Esophagus squamous epithelium (tissue), 5 donors: ENCODE results near the gene GP9. TPM values are rescaled to one million over a fixed set of nuclear protein-coding genes. Genes with fewer than 3 reads are reported as not detected.
A peak's percentile ranks its signal among the peaks of the same experiment; 100 is the strongest.

Experiments used
- DNase-seq: peaks from one replicate; lab custom pipeline; 2025; lab: John Stamatoyannopoulos, UW
- H3K27ac ChIP-seq, 4 donors: fragments of 200-600 bp; sonication (generic); one replicate each; pipeline ENCODE4 v1.5.1; 2016 to 2019; ENCODE audit warnings: mild to moderate bottlenecking in 1 of 4
- H3K27me3 ChIP-seq, 4 donors: fragments of 200-600 bp; sonication (generic); 1 replicate in 3 of 4; 2 replicates in 1 of 4; pipeline versions ENCODE4 v1.5.1 to v1.6.0; 2017 to 2021; ENCODE audit warnings: antibody characterized with exemption in 1 of 4
- H3K36me3 ChIP-seq, 3 donors: fragments of 200-600 bp; sonication (generic); one replicate each; pipeline ENCODE4 v1.5.1; 2016 to 2019
- H3K4me1 ChIP-seq, 3 donors: fragments of 200-600 bp; sonication (generic); one replicate each; pipeline ENCODE4 v1.5.1; 2017 to 2019
- H3K4me3 ChIP-seq, 4 donors: fragments of 200-600 bp; sonication (generic); 1 replicate in 3 of 4; 2 replicates in 1 of 4; pipeline ENCODE4 v1.5.1; 2016 to 2019; ENCODE audit warnings: mild to moderate bottlenecking in 2 of 4, moderate library complexity in 1 of 4
- H3K9me3 ChIP-seq, 3 donors: fragments of 200-600 bp; sonication (generic); one replicate each; pipeline ENCODE4 v1.5.1; 2016 to 2019
- POLR2A ChIP-seq, 4 donors: fragments of 450-650 bp; IDR thresholded peaks; one replicate each; pipeline ENCODE4 v1.6.1; 2017; ENCODE audit warnings: antibody characterized with exemption in 4 of 4, mild to moderate bottlenecking in 4 of 4, moderate library complexity in 3 of 4
- WGBS, 2 donors: methylation state at CpG; one replicate each; pipeline ENCODE4 v1.1.5; 2018; 5-methylcytosine and 5-hydroxymethylcytosine counted together
- intact Hi-C: fragments of 100-400 bp; cut with DNase I; formaldehyde crosslinking; loops from one replicate; pipeline ENCODE4 v1.15.0; 2022
- total RNA-seq, 4 donors: library from RNA; depleted of rRNA; stranded (reverse); fragments of >200 nt; gene quantifications; one replicate each; pipeline ENCODE4 v1.1.0, GENCODE V29; 2016
- TF ChIP-seq, protein P1 (sequence below), 6 experiments: fragments of 450-650 bp in 4 of 6; fragments of 200-600 bp in 2 of 6; sonication (generic) in 2 of 6; IDR thresholded peaks; one replicate each; pipeline ENCODE4 v1.5.1; 2016 to 2019; ENCODE audit warnings: antibody characterized with exemption in 6 of 6, mild to moderate bottlenecking in 4 of 6, moderate library complexity in 4 of 6
- donor health status: DM: yes; HTN: yes; CAD: no.

GP9 gene
- total RNA-seq, 4 donors from 2014 or later = not detected

DNA sequence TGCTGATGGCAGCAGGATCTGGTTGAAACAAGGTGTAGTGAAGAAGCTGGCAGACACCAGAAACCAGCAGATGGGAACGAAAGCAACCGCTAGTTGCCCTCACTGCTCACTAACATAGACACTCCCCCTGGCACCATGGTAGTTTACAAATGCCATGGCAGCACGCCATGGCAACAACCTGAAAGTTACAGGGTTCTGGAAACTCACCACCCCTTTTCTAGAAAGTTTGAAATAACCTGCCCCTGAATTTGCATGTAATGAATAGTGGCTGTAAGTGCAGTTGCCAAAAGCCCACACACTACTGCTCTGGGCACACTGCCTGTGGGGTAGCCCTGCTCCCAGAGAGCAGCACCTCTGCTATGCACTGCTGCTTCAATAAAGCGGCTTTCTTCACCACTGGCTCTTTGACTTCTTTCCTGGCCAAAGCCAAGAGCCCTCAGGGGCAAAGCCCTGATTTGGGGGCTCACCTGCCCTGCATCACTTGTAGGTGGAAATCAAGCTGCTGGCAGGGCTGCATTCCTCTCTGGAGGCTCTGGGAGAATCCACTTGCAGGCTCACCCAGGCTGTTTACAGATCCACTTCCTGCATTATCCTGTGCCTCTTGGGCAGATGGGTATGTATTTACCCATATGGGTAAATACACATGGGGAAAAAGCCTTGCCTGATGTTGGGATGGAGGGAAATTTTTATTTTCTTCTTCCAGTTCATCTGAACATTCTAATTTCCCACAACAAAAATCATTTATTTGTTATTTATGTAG, 2.0 kb upstream of the GP9 start:
- H3K4me1 ChIP-seq = peaks cover 4 to 22% (median 9%) of the 10 kb centered on the region in 3 donors
- H3K27me3 ChIP-seq = no peaks in the 10 kb centered on the region
- no peak overlapping the region for H3K27ac ChIP-seq
- no peaks in the 10 kb centered on the region for H3K36me3 ChIP-seq
- intact Hi-C loops = no loop called here
- no peak overlapping the region for H3K4me3 ChIP-seq
- no peaks in the 10 kb centered on the region for H3K9me3 ChIP-seq
- TF ChIP-seq, protein P1, sequence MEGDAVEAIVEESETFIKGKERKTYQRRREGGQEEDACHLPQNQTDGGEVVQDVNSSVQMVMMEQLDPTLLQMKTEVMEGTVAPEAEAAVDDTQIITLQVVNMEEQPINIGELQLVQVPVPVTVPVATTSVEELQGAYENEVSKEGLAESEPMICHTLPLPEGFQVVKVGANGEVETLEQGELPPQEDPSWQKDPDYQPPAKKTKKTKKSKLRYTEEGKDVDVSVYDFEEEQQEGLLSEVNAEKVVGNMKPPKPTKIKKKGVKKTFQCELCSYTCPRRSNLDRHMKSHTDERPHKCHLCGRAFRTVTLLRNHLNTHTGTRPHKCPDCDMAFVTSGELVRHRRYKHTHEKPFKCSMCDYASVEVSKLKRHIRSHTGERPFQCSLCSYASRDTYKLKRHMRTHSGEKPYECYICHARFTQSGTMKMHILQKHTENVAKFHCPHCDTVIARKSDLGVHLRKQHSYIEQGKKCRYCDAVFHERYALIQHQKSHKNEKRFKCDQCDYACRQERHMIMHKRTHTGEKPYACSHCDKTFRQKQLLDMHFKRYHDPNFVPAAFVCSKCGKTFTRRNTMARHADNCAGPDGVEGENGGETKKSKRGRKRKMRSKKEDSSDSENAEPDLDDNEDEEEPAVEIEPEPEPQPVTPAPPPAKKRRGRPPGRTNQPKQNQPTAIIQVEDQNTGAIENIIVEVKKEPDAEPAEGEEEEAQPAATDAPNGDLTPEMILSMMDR (IDR thresholded peaks at IDR 0.05) = no peak
- no peak for TF ChIP-seq POLR2A (IDR thresholded peaks at IDR 0.05)
- 18 to 38% methylated on average over 4 of the region's 4 CpGs for WGBS, 2 donors
- DNase-seq = no peak

DNA sequence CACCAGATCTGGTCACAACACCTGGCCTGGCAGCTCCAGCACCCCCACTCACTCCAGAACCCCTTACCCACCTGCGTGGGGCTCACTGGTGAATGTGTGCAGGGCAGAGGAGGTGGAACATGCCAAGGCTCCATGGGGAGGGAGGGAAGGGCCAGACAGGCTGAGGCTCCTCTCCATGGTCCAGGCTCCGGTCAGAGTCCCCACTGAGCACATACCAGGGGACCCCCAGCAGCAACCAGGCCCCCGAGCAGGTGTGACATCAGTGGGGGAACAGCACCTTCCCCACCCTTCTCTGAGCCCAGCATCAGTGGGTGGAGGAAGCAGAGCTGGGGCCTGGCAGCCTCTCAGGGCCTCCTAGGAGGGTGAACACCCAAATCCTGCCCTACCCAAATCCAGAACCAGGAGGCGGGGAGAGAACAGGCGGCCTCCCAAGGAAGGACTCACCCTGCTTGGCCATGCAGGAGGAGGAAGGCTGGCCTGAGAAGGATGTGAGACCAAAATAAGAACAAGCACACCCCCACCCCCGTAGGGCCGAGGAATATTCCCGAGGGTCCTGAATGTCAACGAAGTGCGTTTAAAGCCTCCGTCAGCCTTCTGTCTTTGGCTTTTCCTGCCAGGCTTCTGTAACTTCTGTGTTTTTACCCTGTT, 1.1 kb upstream of the GP9 start:
- intact Hi-C loops = no loop called here
- TF ChIP-seq, protein P1 (IDR thresholded peaks at IDR 0.05) = no peak
- no peak for TF ChIP-seq POLR2A (IDR thresholded peaks at IDR 0.05)
- Histone ChIP-seq H3K27me3 (no peaks in the 10 kb centered on the region), H3K4me3 (no peak overlapping the region), H3K27ac (peak overlapping the region in 2 of 4 donors; percentile 21 to 39), H3K9me3 (no peaks in the 10 kb centered on the region), H3K36me3 (no peaks in the 10 kb centered on the region), H3K4me1 (peaks cover 0 to 24% (median 9%) of the 10 kb centered on the region in 3 donors)
- WGBS, 2 donors = 83 to 84% methylated on average over 8 to 9 of the region's 11 CpGs
- no peak for DNase-seq

DNA sequence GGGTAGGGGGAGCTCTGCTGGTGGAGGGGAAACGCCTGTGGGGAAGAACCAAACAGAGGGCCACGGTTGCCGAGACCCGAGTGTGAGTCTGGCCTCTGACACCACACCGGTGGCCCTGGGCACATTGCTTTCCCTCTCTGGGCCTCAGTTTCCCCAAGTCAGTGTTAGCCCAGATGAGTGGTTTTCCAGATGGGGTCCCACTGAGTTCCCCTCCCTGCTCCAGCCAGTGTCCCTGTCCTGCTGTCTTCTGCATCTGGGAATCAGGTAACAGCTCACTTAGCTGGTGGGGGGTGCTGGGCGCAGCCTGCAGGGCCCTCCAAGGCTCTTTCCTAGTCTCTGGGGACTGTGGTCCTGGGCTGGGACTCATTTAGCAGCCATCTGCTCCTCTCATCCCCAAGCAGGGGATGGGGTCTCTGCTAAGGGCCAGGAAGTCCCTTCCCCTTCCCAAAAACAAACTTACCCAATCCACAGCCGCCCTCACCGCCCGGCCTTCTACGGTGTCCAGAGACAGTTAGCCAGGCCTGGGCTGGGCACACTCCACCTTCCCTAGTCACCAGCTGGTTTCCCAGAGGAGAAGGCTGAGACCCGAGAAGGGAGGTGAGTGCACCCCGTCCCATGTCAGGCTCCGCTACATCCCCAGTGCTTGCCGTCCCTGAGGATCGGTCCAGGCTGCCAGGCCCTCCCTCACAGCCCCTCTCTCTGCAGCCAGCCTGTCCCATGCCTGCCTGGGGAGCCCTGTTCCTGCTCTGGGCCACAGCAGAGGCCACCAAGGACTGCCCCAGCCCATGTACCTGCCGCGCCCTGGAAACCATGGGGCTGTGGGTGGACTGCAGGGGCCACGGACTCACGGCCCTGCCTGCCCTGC, 676 bp downstream of the GP9 start:
- TF ChIP-seq, protein P1 (IDR thresholded peaks at IDR 0.05) = no peak
- TF ChIP-seq POLR2A (IDR thresholded peaks at IDR 0.05) = no peak
- H3K9me3 ChIP-seq = no peaks in the 10 kb centered on the region
- no peak overlapping the region for H3K4me3 ChIP-seq
- no peak for DNase-seq
- WGBS, 2 donors = 67 to 100% methylated on average over 4 to 10 of the region's 19 CpGs
- intact Hi-C loops = no loop called here
- peaks cover 0 to 32% (median 9%) of the 10 kb centered on the region in 3 donors for H3K4me1 ChIP-seq
- no peaks in the 10 kb centered on the region for H3K27me3 ChIP-seq
- no peak overlapping the region for H3K27ac ChIP-seq
- H3K36me3 ChIP-seq = no peaks in the 10 kb centered on the region

DNA sequence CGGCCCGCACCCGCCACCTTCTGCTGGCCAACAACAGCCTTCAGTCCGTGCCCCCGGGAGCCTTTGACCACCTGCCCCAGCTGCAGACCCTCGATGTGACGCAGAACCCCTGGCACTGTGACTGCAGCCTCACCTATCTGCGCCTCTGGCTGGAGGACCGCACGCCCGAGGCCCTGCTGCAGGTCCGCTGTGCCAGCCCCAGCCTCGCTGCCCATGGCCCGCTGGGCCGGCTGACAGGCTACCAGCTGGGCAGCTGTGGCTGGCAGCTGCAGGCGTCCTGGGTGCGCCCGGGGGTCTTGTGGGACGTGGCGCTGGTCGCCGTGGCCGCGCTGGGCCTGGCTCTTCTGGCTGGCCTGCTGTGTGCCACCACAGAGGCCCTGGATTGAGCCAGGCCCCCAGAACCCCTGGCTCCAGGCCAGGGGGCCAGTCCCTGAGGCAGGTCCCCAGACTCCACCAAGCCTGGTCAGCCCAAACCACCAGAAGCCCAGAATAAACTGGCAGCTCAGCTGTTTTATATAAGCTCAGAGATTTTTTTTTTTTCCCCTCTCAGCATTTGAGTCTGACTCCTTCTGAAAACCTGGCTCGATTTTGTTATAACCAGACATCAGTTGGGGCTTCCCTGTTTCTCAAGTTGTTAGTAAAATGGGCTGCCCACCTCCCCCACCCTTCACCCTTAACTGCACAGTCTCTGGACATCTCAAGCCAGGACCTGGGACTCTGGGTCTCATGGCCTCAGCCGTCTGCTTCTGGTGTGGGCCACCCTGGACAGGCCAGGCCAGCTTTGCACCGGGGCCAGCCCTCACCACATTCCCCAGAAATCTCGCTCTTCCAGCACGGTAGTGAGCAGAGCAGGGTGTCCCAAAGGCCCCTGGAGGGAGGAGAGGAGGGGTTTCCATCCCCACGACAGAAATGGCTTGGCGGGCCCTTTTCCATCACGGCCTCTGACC, 1.6 kb downstream of the GP9 start:
- intact Hi-C loops = no loop called here
- peak overlapping the region in 1 of 4 donors; percentile 21 for H3K27ac ChIP-seq
- no peak overlapping the region for H3K4me3 ChIP-seq
- TF ChIP-seq, protein P1 (IDR thresholded peaks at IDR 0.05) = no peak
- no peak for TF ChIP-seq POLR2A (IDR thresholded peaks at IDR 0.05)
- no peaks in the 10 kb centered on the region for H3K27me3 ChIP-seq
- 70 to 74% methylated on average over 4 to 8 of the region's 32 CpGs for WGBS, 2 donors
- peaks cover 0 to 32% (median 9%) of the 10 kb centered on the region in 3 donors for H3K4me1 ChIP-seq
- no peaks in the 10 kb centered on the region for H3K9me3 ChIP-seq
- H3K36me3 ChIP-seq = no peaks in the 10 kb centered on the region
- no peak for DNase-seq
